Endothelial cell of umbilical vein (primary cell): ENCODE data around the gene SPINT2. TPM values are rescaled to one million over a fixed set of nuclear protein-coding genes. Genes with fewer than 3 reads are reported as not detected.
"Not testable (repeated sequence)": the region's sequence is repeated elsewhere in the genome, so short reads cannot be mapped to it uniquely, and the experiment has no call there.

Source experiments
- BruUV-seq: library from RNA; stranded (reverse); fragments of 400-500 nt; replicated peaks from 2 replicates; lab custom pipeline; 2021; lab: Mats Ljungman, UMichigan
- CTCF ChIA-PET: fragments of 300-600, 350-600 bp; sonication (Branson Sonifier 250); formaldehyde crosslinking; loops from one replicate; lab custom pipeline; 2021; ENCODE audit warnings: antibody characterized with exemption, inconsistent platforms; lab: Charles Lee
- POLR2A ChIA-PET: fragments of 300-600, 350-600 bp; sonication (Branson Sonifier 250); formaldehyde crosslinking; loops from one replicate; lab custom pipeline; 2021; ENCODE audit warnings: antibody characterized with exemption, inconsistent platforms; lab: Charles Lee
- DNase-seq: peaks from one replicate; pipeline ENCODE4 v3.0.0-alpha.2; 2011; ENCODE audit warnings: low read depth, low spot score
- FAIRE-seq: peaks from 2 replicates; lab custom pipeline; 2011; peaks lifted over from hg19 to GRCh38; lab: Jason Lieb, UNC
- H2AFZ ChIP-seq: 2 replicates; pipeline ENCODE4 v1.6.0; 2012; ENCODE audit warnings: low read depth, low read length, control low read depth, inconsistent platforms
- H3K27ac ChIP-seq: 2 replicates; pipeline ENCODE4 v1.5.1; 2011; ENCODE audit warnings: low read depth, mild to moderate bottlenecking, control low read depth, low read length, moderate library complexity; ENCODE audit not compliant: insufficient read depth
- H3K27me3 ChIP-seq, 2 experiments: 2 replicates each; pipeline versions ENCODE4 v1.6.0 to v1.6.1; 2011; ENCODE audit warnings: low read length in 2 of 2, mixed read lengths in 1 of 2; ENCODE audit not compliant: control insufficient read depth in 2 of 2, insufficient read depth in 2 of 2
- H3K36me3 ChIP-seq, 2 experiments: 2 replicates in 1 of 2; 3 replicates in 1 of 2; pipeline ENCODE4 v1.5.1; 2011; ENCODE audit warnings: low read length in 2 of 2, mild to moderate bottlenecking in 1 of 2, moderate library complexity in 1 of 2; ENCODE audit not compliant: control insufficient read depth in 2 of 2, insufficient read depth in 2 of 2; ENCODE audit errors: extremely low read depth in 1 of 2
- H3K4me1 ChIP-seq: 3 replicates; pipeline ENCODE4 v1.5.1; 2011; ENCODE audit warnings: mild to moderate bottlenecking, low read length; ENCODE audit not compliant: control insufficient read depth, insufficient read depth; ENCODE audit errors: extremely low read depth
- H3K4me2 ChIP-seq: 2 replicates; pipeline ENCODE4 v1.6.1; 2011; ENCODE audit warnings: low read length, control low read depth, mixed read lengths; ENCODE audit not compliant: insufficient read depth
- H3K4me3 ChIP-seq, 3 experiments: fragments of 200-600 bp in 1 of 3; sonication (generic), shearing (Covaris generic) in 1 of 3; replicated peaks in 1 of 3; 2 replicates each; pipeline ENCODE4 v1.5.1; 2011 to 2016; ENCODE audit warnings: control low read depth in 3 of 3, low read length in 3 of 3, mild to moderate bottlenecking in 2 of 3, inconsistent platforms in 1 of 3, low read depth in 1 of 3, moderate library complexity in 1 of 3; ENCODE audit not compliant: insufficient read depth in 1 of 3
- H3K79me2 ChIP-seq: 2 replicates; pipeline ENCODE4 v1.6.0; 2012; ENCODE audit warnings: low read length, inconsistent platforms; ENCODE audit not compliant: control insufficient read depth, insufficient read depth
- H3K9ac ChIP-seq: replicated peaks from 2 replicates; pipeline ENCODE3; 2011; ENCODE audit warnings: low read length, control low read depth; ENCODE audit not compliant: insufficient read depth; ENCODE audit errors: extremely low read depth
- H3K9me1 ChIP-seq: replicated peaks from 3 replicates; pipeline ENCODE4 v1.6.0; 2011; ENCODE audit warnings: mild to moderate bottlenecking, low read length; ENCODE audit not compliant: control insufficient read depth, insufficient read depth; ENCODE audit errors: extremely low read depth
- H3K9me3 ChIP-seq: replicated peaks from 2 replicates; pipeline ENCODE4 v1.5.1; 2012; ENCODE audit warnings: low read length, inconsistent platforms; ENCODE audit not compliant: control insufficient read depth, insufficient read depth
- H4K20me1 ChIP-seq: replicated peaks from 2 replicates; pipeline ENCODE3; 2011; ENCODE audit warnings: mild to moderate bottlenecking, low read length; ENCODE audit not compliant: control insufficient read depth, insufficient read depth; ENCODE audit errors: extremely low read depth
- EZH2 ChIP-seq: IDR thresholded peaks from 2 replicates; pipeline ENCODE4 v1.6.1; 2012; ENCODE audit warnings: borderline replicate concordance, low read depth, mild to moderate bottlenecking, moderate library complexity, low read length, inconsistent platforms; ENCODE audit not compliant: severe bottlenecking
- FOS ChIP-seq: IDR thresholded peaks from 2 replicates; pipeline ENCODE4 v1.6.1; 2011; ENCODE audit warnings: mild to moderate bottlenecking, low read length, moderate library complexity, borderline replicate concordance; ENCODE audit not compliant: insufficient read depth
- MYC ChIP-seq: IDR thresholded peaks from one replicate; pipeline ENCODE4 v1.6.1; 2011; ENCODE audit warnings: mild to moderate bottlenecking, low read depth, low read length
- POLR2AphosphoS5 ChIP-seq: IDR thresholded peaks from 2 replicates; pipeline ENCODE4 v1.6.1; 2012; ENCODE audit warnings: low read depth, mild to moderate bottlenecking, control low read depth, low read length, moderate library complexity; ENCODE audit not compliant: insufficient read depth
- dilution Hi-C: fragments of 300-500 bp; cut with MboI; formaldehyde crosslinking; loops from one replicate; pipeline ENCODE4 v1.15.0; 2019; ENCODE audit warnings: low sequenced_read_pairs; ENCODE audit not compliant: extremely low pct_ligation_motif_present
- intact Hi-C: fragments of 100-400 bp; cut with micrococcal nuclease; formaldehyde crosslinking; loops from one replicate; pipeline ENCODE4 v1.10.0; 2022
- polyA plus RNA-seq, 4 experiments: library from polyadenylated mRNA; depleted of rRNA in 3 of 4; stranded (reverse) in 3 of 4; unstranded in 1 of 4; fragments of >200 nt; gene quantifications; 2 replicates each; pipeline versions ENCODE4 v1.2.1 to v1.2.3, GENCODE V29; 2011 to 2012; ENCODE audit warnings: missing spikeins in 1 of 4
- small RNA-seq: library from RNA; depleted of rRNA; stranded (forward); fragments of <200 nt; gene quantifications from one replicate; pipeline ENCODE3, GENCODE V24; 2012; ENCODE audit warnings: low replicate concordance, low read depth; ENCODE audit not compliant: insufficient read depth, insufficient read length
- total RNA-seq: library from RNA; stranded (reverse); gene quantifications from 2 replicates; pipeline ENCODE4 v1.2.3, GENCODE V29; 2021
- TF ChIP-seq, protein P1 (sequence below): IDR thresholded peaks from 2 replicates; pipeline ENCODE4 v1.6.1; 2011; ENCODE audit not compliant: insufficient read depth, insufficient read length
- TF ChIP-seq, protein P2 (sequence below), 2 donors: IDR thresholded peaks; 1 replicate in 1 of 2; 2 replicates in 1 of 2; pipeline ENCODE4 v1.5.1; 2011; ENCODE audit warnings: low read length in 2 of 2, mild to moderate bottlenecking in 2 of 2, moderate library complexity in 2 of 2, control low read depth in 1 of 2, inconsistent platforms in 1 of 2, low read depth in 1 of 2; ENCODE audit not compliant: insufficient read depth in 1 of 2; ENCODE audit errors: extremely low read depth in 1 of 2

The SPINT2 gene
- total and polyA plus RNA-seq, 2 donors (not counting 3 experiments of a cell fraction or from before 2014, with no cell fraction given) = 28.9 to 46.6 TPM

GRCh38 chr19:38339011-38339410, 74.6 kb downstream of the SPINT2 start:
- H2AFZ ChIP-seq, H3K27ac ChIP-seq, dilution Hi-C loops, BruUV-seq, H3K27me3 ChIP-seq, H3K4me2 ChIP-seq, H3K4me1 ChIP-seq, H3K79me2 ChIP-seq, H3K4me3 ChIP-seq, FAIRE-seq, H3K9me1 ChIP-seq, POLR2A ChIA-PET, H3K9ac ChIP-seq, H4K20me1 ChIP-seq, DNase-seq, H3K9me3 ChIP-seq, H3K36me3 ChIP-seq: not testable (repeated sequence)
- intact Hi-C loops = loop anchor here (10.0 kb wide), 1 partner anchor 194 kb away; no protein-coding TSS in a partner anchor
- CTCF ChIA-PET = interaction anchor here (1.3 kb wide), 1 partner anchor 105 kb away, joined by 5 read pairs; no protein-coding TSS in a partner anchor

DNA sequence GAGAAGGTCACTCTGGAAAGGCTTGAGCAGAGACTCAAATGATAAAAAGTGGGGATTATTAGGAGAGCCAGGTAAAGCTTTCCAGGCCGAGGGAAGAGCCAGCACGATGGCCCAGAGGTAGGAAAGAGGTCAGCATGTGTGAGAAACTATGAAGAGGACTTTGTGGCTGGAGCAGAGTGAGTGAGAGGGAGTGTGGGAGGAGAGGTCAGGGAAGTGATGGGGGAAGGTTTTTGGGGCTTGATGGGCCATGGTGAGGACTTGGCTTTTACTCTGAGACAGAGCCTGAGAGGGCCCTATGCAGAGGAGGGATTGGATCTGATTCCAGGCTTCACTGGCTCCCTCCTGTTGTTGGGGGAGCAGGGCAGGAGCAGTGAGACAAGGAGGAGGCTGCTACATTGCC, 76.6 kb downstream of the SPINT2 start:
- TF ChIP-seq, protein P1, sequence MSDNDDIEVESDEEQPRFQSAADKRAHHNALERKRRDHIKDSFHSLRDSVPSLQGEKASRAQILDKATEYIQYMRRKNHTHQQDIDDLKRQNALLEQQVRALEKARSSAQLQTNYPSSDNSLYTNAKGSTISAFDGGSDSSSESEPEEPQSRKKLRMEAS = no peak
- TF ChIP-seq MYC = no peak
- TF ChIP-seq POLR2AphosphoS5 = no peak
- TF ChIP-seq, protein P2, sequence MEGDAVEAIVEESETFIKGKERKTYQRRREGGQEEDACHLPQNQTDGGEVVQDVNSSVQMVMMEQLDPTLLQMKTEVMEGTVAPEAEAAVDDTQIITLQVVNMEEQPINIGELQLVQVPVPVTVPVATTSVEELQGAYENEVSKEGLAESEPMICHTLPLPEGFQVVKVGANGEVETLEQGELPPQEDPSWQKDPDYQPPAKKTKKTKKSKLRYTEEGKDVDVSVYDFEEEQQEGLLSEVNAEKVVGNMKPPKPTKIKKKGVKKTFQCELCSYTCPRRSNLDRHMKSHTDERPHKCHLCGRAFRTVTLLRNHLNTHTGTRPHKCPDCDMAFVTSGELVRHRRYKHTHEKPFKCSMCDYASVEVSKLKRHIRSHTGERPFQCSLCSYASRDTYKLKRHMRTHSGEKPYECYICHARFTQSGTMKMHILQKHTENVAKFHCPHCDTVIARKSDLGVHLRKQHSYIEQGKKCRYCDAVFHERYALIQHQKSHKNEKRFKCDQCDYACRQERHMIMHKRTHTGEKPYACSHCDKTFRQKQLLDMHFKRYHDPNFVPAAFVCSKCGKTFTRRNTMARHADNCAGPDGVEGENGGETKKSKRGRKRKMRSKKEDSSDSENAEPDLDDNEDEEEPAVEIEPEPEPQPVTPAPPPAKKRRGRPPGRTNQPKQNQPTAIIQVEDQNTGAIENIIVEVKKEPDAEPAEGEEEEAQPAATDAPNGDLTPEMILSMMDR (IDR thresholded peaks at IDR 0.05; ENCODE audit: extremely low read depth in 1 of 2, insufficient read depth in 1 of 2, low read depth in 1 of 2, low read length in 2 of 2) = no peak
- TF ChIP-seq FOS = no peak
- TF ChIP-seq EZH2 = no peak
- Histone ChIP-seq H3K4me2 (no peak overlapping the region), H3K36me3 (no peaks in the 10 kb centered on the region), H3K9me3 (no peaks in the 10 kb centered on the region), H3K4me1 (peaks cover 3% of the 10 kb centered on the region), H3K27ac (no peak overlapping the region), H3K4me3 (no peak overlapping the region), H4K20me1 (no peaks in the 10 kb centered on the region), H3K27me3 (no peaks in the 10 kb centered on the region), H2AFZ (no peak overlapping the region), H3K79me2 (no peaks in the 10 kb centered on the region), H3K9me1 (no peaks in the 10 kb centered on the region), H3K9ac (no peak overlapping the region)
- BruUV-seq = no TSS peak
- DNase-seq (no peak), FAIRE-seq (no peak)
- ChIA-PET POLR2A (no interaction called here), CTCF (no interaction called here)
- intact Hi-C loops (no loop called here), dilution Hi-C loops (no loop called here)

Small RNA genes lying within 50 kb of the gene (small RNA-seq; reads per million reads assigned to genes)
- gene RF00019 = not detected

Other genes starting within 250 kb of the SPINT2 start
- 3.9 and 5.0 TPM in 2 replicates for gene DPF1, start 40.4 kb upstream of the SPINT2 start, total RNA-seq
- gene DPF1, start 40.4 kb upstream of the SPINT2 start, polyA plus RNA-seq = 1.6 and 2.0 TPM in 2 replicates
- 5.3 and 16.3 TPM in 2 replicates for gene PPP1R14A, start 8.2 kb upstream of the SPINT2 start, total RNA-seq
- gene PPP1R14A, start 8.2 kb upstream of the SPINT2 start, polyA plus RNA-seq = 3.0 and 5.9 TPM in 2 replicates
- gene C19orf33, start 39.7 kb downstream of the SPINT2 start, total RNA-seq = 4.3 and 18.9 TPM in 2 replicates
- gene C19orf33, start 39.7 kb downstream of the SPINT2 start, polyA plus RNA-seq = 34.1 and 54.0 TPM in 2 replicates
- 80.9 and 85.8 TPM in 2 replicates for gene YIF1B, start 51.4 kb downstream of the SPINT2 start, total RNA-seq
- gene YIF1B, start 51.4 kb downstream of the SPINT2 start, polyA plus RNA-seq = 249 and 345 TPM in 2 replicates
- gene KCNK6, start 55.3 kb downstream of the SPINT2 start, total RNA-seq = 8.0 and 11.3 TPM in 2 replicates
- gene KCNK6, start 55.3 kb downstream of the SPINT2 start, polyA plus RNA-seq = 7.4 and 7.7 TPM in 2 replicates
- gene CATSPERG, start 71.3 kb downstream of the SPINT2 start, total RNA-seq = 2.2 and 4.2 TPM in 2 replicates
- gene CATSPERG, start 71.3 kb downstream of the SPINT2 start, polyA plus RNA-seq = 0.77 and 0.81 TPM in 2 replicates
- gene PSMD8, start 110.0 kb downstream of the SPINT2 start, total RNA-seq = 203 and 215 TPM in 2 replicates
- 543 and 714 TPM in 2 replicates for gene PSMD8, start 110.0 kb downstream of the SPINT2 start, polyA plus RNA-seq
- gene GGN, start 123.5 kb downstream of the SPINT2 start, total RNA-seq = 0.88 and 1.5 TPM in 2 replicates
- 0.39 and 0.73 TPM in 2 replicates for gene GGN, start 123.5 kb downstream of the SPINT2 start, polyA plus RNA-seq
- 13.5 and 15.7 TPM in 2 replicates for gene SPRED3, start 124.1 kb downstream of the SPINT2 start, total RNA-seq
- gene SPRED3, start 124.1 kb downstream of the SPINT2 start, polyA plus RNA-seq = 5.7 and 7.0 TPM in 2 replicates
- gene FAM98C, start 138.5 kb downstream of the SPINT2 start, total RNA-seq = 13.0 and 15.4 TPM in 2 replicates
- gene FAM98C, start 138.5 kb downstream of the SPINT2 start, polyA plus RNA-seq = 12.6 and 16.5 TPM in 2 replicates
- gene RASGRP4, start 161.6 kb downstream of the SPINT2 start, total RNA-seq = not detected in 2 replicates
- not detected in 2 replicates for gene RASGRP4, start 161.6 kb downstream of the SPINT2 start, polyA plus RNA-seq
- gene RYR1, start 169.1 kb downstream of the SPINT2 start, total RNA-seq = 0.02 TPM in 1 of 2 replicates, not detected in the other
- gene RYR1, start 169.1 kb downstream of the SPINT2 start, polyA plus RNA-seq = under 0.01 TPM in 1 of 2 replicates, not detected in the other